Lower lobe of right lung (tissue), 2 donors: ENCODE results near the gene IKZF5. TPM values are rescaled to one million over a fixed set of nuclear protein-coding genes. Genes with fewer than 3 reads are reported as not detected.

Source experiments
- ATAC-seq, 2 donors: fragments of 200-7000 bp; cut with Tn5 transposase; one replicate each; pipeline ENCODE4 v1.9.1; 2020 to 2022; ENCODE audit warnings: mild to moderate bottlenecking in 2 of 2, moderate library complexity in 2 of 2
- DNase-seq: peaks from one replicate; pipeline ENCODE4 v3.0.0-alpha.2; 2020
- H3K27ac ChIP-seq: fragments of 200-600 bp; one replicate; pipeline ENCODE4 v1.8.0; 2022
- H3K27me3 ChIP-seq: fragments of 200-600 bp; one replicate; pipeline ENCODE4 v1.8.0; 2022; ENCODE audit warnings: low read depth
- H3K36me3 ChIP-seq: fragments of 200-600 bp; one replicate; pipeline ENCODE4 v1.8.0; 2022; ENCODE audit warnings: mild to moderate bottlenecking
- H3K4me1 ChIP-seq: fragments of 200-600 bp; one replicate; pipeline ENCODE4 v1.8.0; 2022
- H3K4me3 ChIP-seq: fragments of 200-600 bp; one replicate; pipeline ENCODE4 v1.8.0; 2022; ENCODE audit warnings: mild to moderate bottlenecking
- H3K9me3 ChIP-seq: fragments of 200-600 bp; one replicate; pipeline ENCODE4 v1.8.0; 2022
- CTCF ChIP-seq: fragments of 200-600 bp; IDR thresholded peaks from one replicate; pipeline ENCODE4 v1.8.0; 2022; ENCODE audit warnings: antibody characterized with exemption, mild to moderate bottlenecking
- intact Hi-C: fragments of 100-400 bp; cut with DNase I; formaldehyde crosslinking; loops from one replicate; pipeline ENCODE4 v1.11.0; 2022
- total RNA-seq: library from RNA; stranded (reverse); fragmentation: NEBNext Ultra II Directional; extraction: Animal tissue kit (Norgen Biotek cat#: 25700); gene quantifications from one replicate; pipeline ENCODE4 v1.2.1, GENCODE V29; 2021
- donor health status: DM: no; HTN: yes; CAD: no; lungs with severe emphysema.

IKZF5 gene
- total RNA-seq, 1 donor from 2014 or later, result 20.1 TPM

DNA sequence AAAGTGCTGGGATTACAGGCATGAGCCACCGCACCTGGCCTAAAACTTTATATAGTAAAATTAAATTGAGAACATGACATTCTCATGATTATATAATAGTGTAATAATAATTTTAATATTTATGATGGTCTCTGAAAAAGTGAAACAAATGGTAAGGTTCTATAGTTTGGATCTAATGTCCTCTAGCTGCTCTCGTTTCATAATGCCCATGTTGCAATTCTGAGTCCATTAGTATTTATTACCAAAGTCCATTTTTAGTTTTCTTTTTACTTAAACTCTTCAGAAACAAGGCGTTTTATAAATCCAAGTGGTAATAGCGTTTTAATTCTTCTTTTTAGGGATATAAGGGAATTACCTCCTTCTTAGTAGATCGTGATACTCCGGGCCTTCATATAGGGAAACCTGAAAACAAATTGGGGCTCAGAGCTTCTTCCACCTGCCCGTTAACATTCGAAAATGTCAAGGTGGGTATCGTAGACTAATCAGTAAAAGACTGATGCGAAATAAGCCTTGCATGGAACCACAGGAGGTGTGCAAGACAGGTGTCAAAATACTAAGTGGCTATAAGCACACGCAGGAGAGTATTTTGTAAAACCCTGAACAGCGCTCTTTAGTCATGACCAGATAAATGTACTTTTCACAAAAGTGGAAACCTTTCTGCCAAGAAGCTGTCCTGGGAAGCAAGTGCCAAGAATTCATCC is 34.3 kb upstream of the IKZF5 start:
- no peaks in the 10 kb centered on the region for H3K9me3 ChIP-seq
- H3K27me3 ChIP-seq, result no peaks in the 10 kb centered on the region
- H3K27ac ChIP-seq, result no peak overlapping the region
- TF ChIP-seq CTCF, result no peak
- H3K4me3 ChIP-seq, result no peak overlapping the region
- DNase-seq (no peak), ATAC-seq (no peak)
- intact Hi-C loops, result no loop called here
- H3K4me1 ChIP-seq, result no peaks in the 10 kb centered on the region
- peaks cover 25% of the 10 kb centered on the region for H3K36me3 ChIP-seq

GRCh38 chr10:123039632-123039930 is 31.0 kb upstream of the IKZF5 start:
- no peak for ATAC-seq
- TF ChIP-seq CTCF, result no peak
- H3K27ac ChIP-seq, result no peak overlapping the region
- H3K9me3 ChIP-seq, result no peaks in the 10 kb centered on the region
- intact Hi-C loops, result no loop called here
- H3K36me3 ChIP-seq, result peaks cover 38% of the 10 kb centered on the region
- no peak overlapping the region for H3K4me3 ChIP-seq
- H3K27me3 ChIP-seq, result no peaks in the 10 kb centered on the region
- no peak for DNase-seq
- H3K4me1 ChIP-seq, result no peaks in the 10 kb centered on the region

DNA sequence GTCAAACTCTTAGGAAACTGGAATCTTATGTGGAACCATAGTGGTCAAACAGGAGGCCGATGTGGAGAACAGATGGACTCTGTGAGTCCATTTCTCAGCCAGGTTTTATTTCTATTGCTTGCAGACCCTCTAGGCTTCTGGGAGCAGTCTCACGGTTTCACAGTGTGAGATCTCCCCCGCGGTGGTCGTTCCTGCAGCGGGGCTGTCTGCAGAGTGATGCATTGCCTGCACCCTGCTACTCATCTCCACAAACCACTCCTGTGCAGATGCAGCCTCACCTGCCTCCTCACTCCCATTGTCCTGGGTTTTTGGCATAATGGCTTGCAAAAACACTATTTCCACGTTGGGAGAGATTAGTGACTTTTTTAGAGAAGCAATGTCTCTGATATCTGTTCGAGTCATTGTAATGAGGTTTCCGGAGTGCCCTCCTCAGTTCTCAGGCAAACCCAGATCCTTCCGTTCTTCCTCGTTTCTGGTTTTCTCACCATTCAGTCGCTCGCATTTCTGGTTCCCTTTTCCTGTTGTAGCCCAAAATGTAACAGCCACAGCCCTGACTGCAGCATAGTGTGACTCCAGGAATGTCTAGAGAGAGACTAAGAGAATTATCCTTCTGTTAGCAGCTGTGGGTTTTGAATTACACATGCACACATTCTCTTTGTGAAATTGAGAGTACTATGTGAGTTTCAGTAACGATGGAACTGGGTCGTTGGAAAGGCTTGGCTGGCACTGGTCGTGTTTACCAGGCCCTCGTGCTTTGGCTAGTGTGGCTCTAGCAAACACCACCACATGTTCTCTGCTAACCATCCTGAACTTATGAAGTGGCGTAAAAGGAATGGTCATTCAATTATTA is 30.4 kb upstream of the IKZF5 start:
- H3K27me3 ChIP-seq, result no peaks in the 10 kb centered on the region
- H3K9me3 ChIP-seq, result no peaks in the 10 kb centered on the region
- ATAC-seq, result peak in 1 of 2 donors; percentile 48
- peaks cover 37% of the 10 kb centered on the region for H3K36me3 ChIP-seq
- DNase-seq, result no peak
- H3K4me1 ChIP-seq, result no peaks in the 10 kb centered on the region
- TF ChIP-seq CTCF, result no peak
- no peak overlapping the region for H3K27ac ChIP-seq
- H3K4me3 ChIP-seq, result no peak overlapping the region
- intact Hi-C loops, result no loop called here

DNA sequence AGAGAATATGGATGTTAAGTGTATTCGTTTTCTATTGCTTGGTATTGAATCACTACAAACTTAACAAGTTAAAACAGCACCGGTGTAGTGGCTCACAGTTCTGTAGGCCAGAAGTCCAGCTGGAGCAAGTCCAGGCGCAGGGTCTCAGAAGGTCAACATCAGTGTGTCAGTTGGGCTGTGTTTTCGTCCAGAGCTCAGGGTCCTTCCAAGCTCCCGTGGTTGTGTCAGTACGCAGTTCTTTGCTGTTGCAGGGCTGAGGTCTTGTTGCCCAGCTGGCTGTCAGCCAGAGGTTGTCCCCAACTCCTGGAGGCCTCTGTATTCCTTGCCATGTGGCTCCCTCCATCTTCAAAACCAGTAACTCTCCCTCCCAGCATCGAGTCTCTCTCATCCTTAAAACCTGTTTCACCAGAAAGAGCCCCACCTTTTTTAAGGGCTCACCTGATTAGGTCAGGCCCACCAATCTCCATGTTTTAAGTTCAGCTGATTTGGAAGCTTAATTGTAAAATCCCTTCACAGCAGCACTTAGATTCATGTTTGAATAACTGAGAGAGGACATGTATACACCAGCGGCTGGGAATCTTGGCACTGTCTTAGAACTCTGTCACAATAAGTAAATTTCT is 27.0 kb upstream of the IKZF5 start:
- TF ChIP-seq CTCF, result no peak
- ATAC-seq (no peak), DNase-seq (no peak)
- Histone ChIP-seq H3K36me3 (peaks cover 29% of the 10 kb centered on the region), H3K27me3 (no peaks in the 10 kb centered on the region), H3K9me3 (no peaks in the 10 kb centered on the region), H3K4me1 (no peaks in the 10 kb centered on the region), H3K27ac (no peak overlapping the region), H3K4me3 (no peak overlapping the region)
- intact Hi-C loops, result no loop called here

GRCh38 chr10:123034332-123034731 is 25.7 kb upstream of the IKZF5 start:
- no peak for TF ChIP-seq CTCF
- Histone ChIP-seq H3K27me3 (no peaks in the 10 kb centered on the region), H3K36me3 (peaks cover 29% of the 10 kb centered on the region), H3K4me1 (no peaks in the 10 kb centered on the region), H3K27ac (no peak overlapping the region), H3K9me3 (no peaks in the 10 kb centered on the region), H3K4me3 (no peak overlapping the region)
- intact Hi-C loops, result no loop called here
- DNase-seq (no peak), ATAC-seq (no peak)
